BJ (cell line): ENCODE data around the gene ACBD4. TPM values are rescaled to one million over a fixed set of nuclear protein-coding genes. Genes with fewer than 3 reads are reported as not detected.

Source experiments
- CTCF ChIA-PET: fragments of 350-600 bp; formaldehyde crosslinking; extraction: SDS; loops from one replicate; lab custom pipeline; 2021; ENCODE audit warnings: antibody characterized with exemption, inconsistent platforms; lab: Yijun Ruan, JAX
- POLR2A ChIA-PET: fragments of 300-600 bp; sonication (Branson Sonifier 250); formaldehyde crosslinking; extraction: SDS; loops from one replicate; lab custom pipeline; 2021; ENCODE audit warnings: antibody characterized with exemption; lab: Charles Lee
- DNase-seq: peaks from one replicate; pipeline ENCODE4 v3.0.0-alpha.2; 2011; ENCODE audit warnings: low read depth
- H3K27me3 ChIP-seq: 2 replicates; pipeline ENCODE4 v1.6.0; 2011; ENCODE audit warnings: low read length; ENCODE audit not compliant: control insufficient read depth, insufficient read depth
- H3K36me3 ChIP-seq: 2 replicates; pipeline ENCODE4 v1.5.1; 2011; ENCODE audit warnings: low read length; ENCODE audit not compliant: control insufficient read depth, insufficient read depth
- H3K4me3 ChIP-seq: 2 replicates; pipeline ENCODE4 v1.5.1; 2011; ENCODE audit warnings: low read depth, mild to moderate bottlenecking, control low read depth, low read length
- polyA plus RNA-seq: library from polyadenylated mRNA; depleted of rRNA; stranded (reverse); fragments of >200 nt; gene quantifications from 2 replicates; pipeline ENCODE4 v1.2.3, GENCODE V29; 2011
- TF ChIP-seq, protein P1 (sequence below): IDR thresholded peaks from 2 replicates; pipeline ENCODE4 v1.5.1; 2011; ENCODE audit warnings: low read depth, mild to moderate bottlenecking, control low read depth, inconsistent platforms, low read length, moderate library complexity; ENCODE audit not compliant: insufficient read depth

ACBD4 gene
- polyA plus RNA-seq, 1 experiment, result 7.3 TPM

DNA sequence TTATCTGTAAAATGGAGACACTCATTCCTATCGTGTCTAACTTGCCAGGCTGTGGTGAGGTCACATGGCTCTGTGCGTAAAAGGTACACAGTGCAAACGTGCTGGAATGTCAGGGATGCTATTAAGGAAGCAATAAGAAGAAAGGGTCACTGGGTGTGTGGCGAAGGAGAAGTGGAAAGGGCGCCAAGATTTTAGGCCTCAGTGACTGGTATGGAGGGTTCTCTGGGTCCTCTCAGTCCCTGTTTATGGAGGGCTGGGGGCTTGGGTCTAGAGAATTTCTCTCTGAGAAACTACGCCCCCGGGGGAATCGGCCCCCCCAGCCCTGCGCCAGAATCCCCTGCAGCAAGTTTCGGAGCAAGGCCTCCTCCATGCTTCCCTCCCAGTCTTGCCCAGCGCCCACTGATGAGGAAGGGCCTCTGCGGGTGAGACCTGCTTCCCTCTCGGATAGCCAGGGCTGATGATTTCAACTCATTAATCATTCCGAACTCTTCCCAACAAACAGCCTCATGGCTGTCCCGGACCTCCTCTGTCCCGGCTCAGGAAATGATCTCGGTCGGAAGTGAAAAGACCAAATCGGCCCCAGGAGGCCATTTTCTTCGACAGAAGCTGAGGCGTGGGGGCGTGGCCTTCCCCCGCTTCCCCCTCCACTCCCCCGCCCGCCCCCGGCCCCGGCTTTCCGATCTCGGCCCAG, 11.5 kb downstream of the ACBD4 start:
- TF ChIP-seq, protein P1, sequence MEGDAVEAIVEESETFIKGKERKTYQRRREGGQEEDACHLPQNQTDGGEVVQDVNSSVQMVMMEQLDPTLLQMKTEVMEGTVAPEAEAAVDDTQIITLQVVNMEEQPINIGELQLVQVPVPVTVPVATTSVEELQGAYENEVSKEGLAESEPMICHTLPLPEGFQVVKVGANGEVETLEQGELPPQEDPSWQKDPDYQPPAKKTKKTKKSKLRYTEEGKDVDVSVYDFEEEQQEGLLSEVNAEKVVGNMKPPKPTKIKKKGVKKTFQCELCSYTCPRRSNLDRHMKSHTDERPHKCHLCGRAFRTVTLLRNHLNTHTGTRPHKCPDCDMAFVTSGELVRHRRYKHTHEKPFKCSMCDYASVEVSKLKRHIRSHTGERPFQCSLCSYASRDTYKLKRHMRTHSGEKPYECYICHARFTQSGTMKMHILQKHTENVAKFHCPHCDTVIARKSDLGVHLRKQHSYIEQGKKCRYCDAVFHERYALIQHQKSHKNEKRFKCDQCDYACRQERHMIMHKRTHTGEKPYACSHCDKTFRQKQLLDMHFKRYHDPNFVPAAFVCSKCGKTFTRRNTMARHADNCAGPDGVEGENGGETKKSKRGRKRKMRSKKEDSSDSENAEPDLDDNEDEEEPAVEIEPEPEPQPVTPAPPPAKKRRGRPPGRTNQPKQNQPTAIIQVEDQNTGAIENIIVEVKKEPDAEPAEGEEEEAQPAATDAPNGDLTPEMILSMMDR, result no peak
- H3K4me3 ChIP-seq, result peak overlapping the region; percentile 58

GRCh38 chr17:45147581-45148182, 12.2 kb downstream of the ACBD4 start:
- Histone ChIP-seq H3K4me3 (peak overlapping the region; percentile 58), H3K36me3 (no peaks in the 10 kb centered on the region; the same call in 1 of the 2 replicates), H3K27me3 (no peaks in the 10 kb centered on the region)
- TF ChIP-seq, protein P1, result no peak
- ChIA-PET CTCF (interaction anchor here (1.3 to 8.4 kb wide), 7 partner anchors 14 to 83 kb away, joined by 5 to 210 read pairs (median 62); partner anchors contain the start of genes ACBD4, HEXIM2 and PLCD3), POLR2A (interaction anchor here (0.5 to 5.2 kb wide), 6 partner anchors 11 to 839 kb away, joined by 3 to 66 read pairs (median 9); partner anchors contain the start of genes HEXIM2 and RUNDC3A)
- DNase-seq, result peak; percentile 73

More for the DNA sequence above, 11.5 kb downstream of the ACBD4 start:
- no peaks in the 10 kb centered on the region; the same call in 1 of the 2 replicates for H3K36me3 ChIP-seq
- POLR2A ChIA-PET, result interaction anchor here (0.5 to 5.2 kb wide), 2 partner anchors 14 to 51 kb away, joined by 3 to 66 read pairs; partner anchors contain the start of gene HEXIM2
- CTCF ChIA-PET, result interaction anchor here (0.7 to 8.4 kb wide), 5 partner anchors 12 to 54 kb away, joined by 3 to 210 read pairs (median 62); partner anchors contain the start of genes ACBD4 and PLCD3
- no peaks in the 10 kb centered on the region for H3K27me3 ChIP-seq
- DNase-seq, result peak; percentile 82

GRCh38 chr17:45148183-45149036, 12.9 kb downstream of the ACBD4 start, which contains the start of gene HEXIM1:
TSS of gene HEXIM1 (plus strand) at chr17:45148475. CDS start at chr17:45149191, 716 bp downstream.
- POLR2A ChIA-PET, result interaction anchor here (0.5 to 5.2 kb wide), 15 partner anchors 10 to 1730 kb away, joined by 3 to 66 read pairs (median 5); partner anchors contain the start of genes ACBD4, C1QL1, FMNL1 and HEXIM2
- Histone ChIP-seq H3K27me3 (no peaks in the 10 kb centered on the region), H3K4me3 (peak within 1 kb of the TSS; percentile 91), H3K36me3 (no peaks in the 10 kb centered on the region; the same call in 1 of the 2 replicates)
- peak; percentile 96 for DNase-seq
- TF ChIP-seq, protein P1, result no peak
- CTCF ChIA-PET, result interaction anchor here (0.6 to 8.4 kb wide), 19 partner anchors 13 to 1036 kb away, joined by 3 to 210 read pairs (median 6); partner anchors contain the start of genes ACBD4, HEXIM2 and PLCD3

- DNase-seq, result peak; percentile 30
- ChIA-PET POLR2A (interaction anchor here (0.5 to 5.2 kb wide), 14 partner anchors 9 to 1731 kb away, joined by 3 to 66 read pairs (median 5); partner anchors contain the start of genes ACBD4, C1QL1, FMNL1 and HEXIM2), CTCF (interaction anchor here (0.6 to 8.4 kb wide), 29 partner anchors 8 to 1037 kb away, joined by 3 to 210 read pairs (median 4); partner anchors contain the start of genes ACBD4, HEXIM2, MAP3K14 and PLCD3)
- TF ChIP-seq, protein P1, result peak; percentile 93
- Histone ChIP-seq H3K4me3 (peak overlapping the region; percentile 91), H3K36me3 (no peaks in the 10 kb centered on the region; the same call in 1 of the 2 replicates), H3K27me3 (no peaks in the 10 kb centered on the region)
Observed at GRCh38 chr17:45149037-45149668, 13.7 kb downstream of the ACBD4 start.
